H1 (cell line): ENCODE results near the gene CTNND2. TPM values are rescaled to one million over a fixed set of nuclear protein-coding genes. Genes with fewer than 3 reads are reported as not detected.

Experiments used
- CTCF ChIA-PET: fragments of 300-600 bp; sonication (Branson Sonifier 250); formaldehyde crosslinking; loops from one replicate; lab custom pipeline; 2021; ENCODE audit not compliant: partially characterized antibody; lab: Charles Lee
- POLR2A ChIA-PET: fragments of 300-600 bp; sonication (Branson Sonifier 250); formaldehyde crosslinking; loops from one replicate; lab custom pipeline; 2021; ENCODE audit warnings: inconsistent platforms; ENCODE audit not compliant: partially characterized antibody; lab: Charles Lee
- DNase-seq, 2 experiments: peaks; one replicate each; pipeline versions ENCODE4 v3.0.0 to v3.0.0-alpha.2; 2010 to 2022; ENCODE audit warnings: low spot score in 2 of 2, low read depth in 1 of 2, mixed read lengths in 1 of 2
- FAIRE-seq: peaks from 2 replicates; lab custom pipeline; 2011; peaks lifted over from hg19 to GRCh38; lab: Jason Lieb, UNC
- H2AFZ ChIP-seq: 2 replicates; pipeline ENCODE4 v1.8.1; 2012; ENCODE audit warnings: low read length, inconsistent platforms
- H2AK5ac ChIP-seq: 2 replicates; pipeline ENCODE4 v1.6.1; 2013; ENCODE audit warnings: low read depth, low read length
- H2BK120ac ChIP-seq: replicated peaks from 2 replicates; pipeline ENCODE3; 2013; ENCODE audit warnings: low read depth, low read length, inconsistent platforms
- H2BK12ac ChIP-seq: 2 replicates; pipeline ENCODE4 v1.6.1; 2013; ENCODE audit warnings: low read depth, low read length
- H2BK15ac ChIP-seq: 2 replicates; pipeline ENCODE4 v1.6.1; 2013; ENCODE audit warnings: low read length
- H2BK20ac ChIP-seq: 2 replicates; pipeline ENCODE4 v1.6.1; 2013; ENCODE audit warnings: low read length
- H2BK5ac ChIP-seq: 2 replicates; pipeline ENCODE4 v1.6.1; 2013; ENCODE audit warnings: low read depth, low read length
- H3K14ac ChIP-seq: 2 replicates; pipeline ENCODE4 v1.6.1; 2013; ENCODE audit warnings: inconsistent platforms; ENCODE audit not compliant: insufficient read length
- H3K18ac ChIP-seq: 2 replicates; pipeline ENCODE4 v1.6.1; 2013; ENCODE audit warnings: low read length; ENCODE audit errors: extremely low read depth
- H3K23ac ChIP-seq: 2 replicates; pipeline ENCODE4 v1.6.1; 2013; ENCODE audit warnings: inconsistent platforms; ENCODE audit not compliant: insufficient read length
- H3K23me2 ChIP-seq: 2 replicates; pipeline ENCODE4 v1.6.1; 2013; ENCODE audit warnings: low read depth, low read length
- H3K27ac ChIP-seq: 2 replicates; pipeline ENCODE4 v1.6.1; 2011; ENCODE audit warnings: low read depth, low read length, inconsistent platforms
- H3K27me3 ChIP-seq, 4 experiments: replicated peaks in 1 of 4; 1 replicate in 1 of 4; 2 replicates in 3 of 4; pipeline versions ENCODE4 v1.6.1 to v1.8.1; 2011 to 2013; ENCODE audit warnings: low read length in 3 of 4, mild to moderate bottlenecking in 3 of 4, inconsistent platforms in 2 of 4, mixed read lengths in 2 of 4, moderate library complexity in 1 of 4; ENCODE audit not compliant: control insufficient read depth in 3 of 4, insufficient read depth in 3 of 4; ENCODE audit errors: extremely low read depth in 1 of 4
- H3K36me3 ChIP-seq, 4 experiments: 2 replicates each; pipeline versions ENCODE4 v1.6.1 to v1.8.1; 2011 to 2013; ENCODE audit warnings: mild to moderate bottlenecking in 4 of 4, low read length in 3 of 4, moderate library complexity in 2 of 4, control low read depth in 1 of 4, inconsistent platforms in 1 of 4; ENCODE audit not compliant: insufficient read depth in 4 of 4, control insufficient read depth in 2 of 4
- H3K4ac ChIP-seq: replicated peaks from 2 replicates; pipeline ENCODE3; 2013; ENCODE audit warnings: low read length, low read depth, mixed read lengths, inconsistent platforms; ENCODE audit not compliant: insufficient read length
- H3K4me1 ChIP-seq, 4 experiments: replicated peaks in 1 of 4; 1 replicate in 1 of 4; 2 replicates in 3 of 4; pipeline versions ENCODE4 v1.6.1 to v1.8.1; 2011 to 2013; ENCODE audit warnings: low read length in 3 of 4, inconsistent platforms in 2 of 4, mixed read lengths in 1 of 4; ENCODE audit not compliant: insufficient read depth in 4 of 4, control insufficient read depth in 3 of 4
- H3K4me2 ChIP-seq, 2 experiments: 2 replicates each; pipeline versions ENCODE4 v1.6.1 to v1.8.1; 2011 to 2013; ENCODE audit warnings: low read depth in 2 of 2, low read length in 2 of 2, control low read depth in 1 of 2, inconsistent platforms in 1 of 2, mild to moderate bottlenecking in 1 of 2; ENCODE audit not compliant: insufficient read depth in 1 of 2
- H3K4me3 ChIP-seq, 4 experiments: fragments of 200-600, 300-600 bp in 1 of 4; sonication (generic), shearing (Covaris generic), sonication (Bioruptor Twin) in 1 of 4; 2 replicates each; pipeline versions ENCODE4 v1.5.1 to v1.8.1; 2011 to 2016; ENCODE audit warnings: low read length in 4 of 4, low read depth in 3 of 4, control low read depth in 2 of 4, inconsistent platforms in 2 of 4, mild to moderate bottlenecking in 2 of 4, mixed read lengths in 1 of 4, moderate library complexity in 1 of 4; ENCODE audit not compliant: insufficient read depth in 2 of 4; ENCODE audit errors: extremely low read depth in 1 of 4
- H3K56ac ChIP-seq: replicated peaks from 2 replicates; pipeline ENCODE3; 2013; ENCODE audit warnings: low read depth, mild to moderate bottlenecking, mixed read lengths, low read length, inconsistent platforms; ENCODE audit not compliant: insufficient read length
- H3K79me1 ChIP-seq: 2 replicates; pipeline ENCODE4 v1.6.1; 2013; ENCODE audit warnings: low read depth, low read length, control low read depth
- H3K79me2 ChIP-seq, 2 experiments: 2 replicates each; pipeline versions ENCODE4 v1.6.1 to v1.8.1; 2012 to 2013; ENCODE audit warnings: low read length in 2 of 2, mild to moderate bottlenecking in 2 of 2, inconsistent platforms in 1 of 2; ENCODE audit not compliant: insufficient read depth in 2 of 2, control insufficient read depth in 1 of 2
- H3K9ac ChIP-seq, 4 experiments: replicated peaks in 1 of 4; 1 replicate in 1 of 4; 2 replicates in 3 of 4; pipeline versions ENCODE4 v1.6.1 to v1.8.1; 2011 to 2013; ENCODE audit warnings: low read depth in 3 of 4, low read length in 3 of 4, control low read depth in 2 of 4, mild to moderate bottlenecking in 2 of 4, moderate library complexity in 2 of 4, inconsistent platforms in 1 of 4; ENCODE audit errors: extremely low read depth in 1 of 4
- H3K9me3 ChIP-seq, 2 experiments: 2 replicates each; pipeline versions ENCODE4 v1.6.1 to v1.8.1; 2012 to 2013; ENCODE audit warnings: mild to moderate bottlenecking in 2 of 2, moderate library complexity in 2 of 2, control low read depth in 1 of 2, inconsistent platforms in 1 of 2, low read depth in 1 of 2, low read length in 1 of 2, mixed read lengths in 1 of 2; ENCODE audit not compliant: insufficient read depth in 2 of 2
- H4K20me1 ChIP-seq, 2 experiments: replicated peaks in 1 of 2; 2 replicates each; pipeline versions ENCODE3 to v1.8.1; 2011 to 2013; ENCODE audit warnings: inconsistent platforms in 2 of 2, low read length in 2 of 2, mild to moderate bottlenecking in 1 of 2; ENCODE audit not compliant: insufficient read depth in 2 of 2, control insufficient read depth in 1 of 2
- H4K5ac ChIP-seq: 2 replicates; pipeline ENCODE4 v1.6.1; 2013; ENCODE audit warnings: low read length, low read depth, mixed read lengths, inconsistent platforms; ENCODE audit not compliant: insufficient read length
- H4K8ac ChIP-seq: 2 replicates; pipeline ENCODE4 v1.8.0; 2013; ENCODE audit warnings: mild to moderate bottlenecking, moderate library complexity, low read length, inconsistent platforms; ENCODE audit not compliant: insufficient read depth; ENCODE audit errors: extremely low read depth
- H4K91ac ChIP-seq: replicated peaks from 2 replicates; pipeline ENCODE3; 2013; ENCODE audit warnings: low read length, mixed read lengths, inconsistent platforms; ENCODE audit not compliant: insufficient read length
- TBP ChIP-seq: IDR thresholded peaks from 2 replicates; pipeline ENCODE4 v1.6.1; 2011; ENCODE audit warnings: low read depth, low read length, improper control_type of control experiment
- TEAD4 ChIP-seq: IDR thresholded peaks from 2 replicates; pipeline ENCODE4 v1.6.1; 2012; ENCODE audit warnings: low read depth, low read length, inconsistent platforms, mixed read lengths
- WGBS, 2 experiments: shearing (Covaris generic) in 1 of 2; methylation state at CpG; one replicate each; pipeline versions ENCODE4 v1.1.6 to v1.1.7; 2013 to 2015; ENCODE audit warnings: low lambda C conversion rate in 2 of 2, mixed read lengths in 2 of 2, inconsistent platforms in 1 of 2, low coverage in 1 of 2, missing lambda C conversion rate in 1 of 2; ENCODE audit not compliant: insufficient replicate concordance in 2 of 2, insufficient coverage in 1 of 2, insufficient read length in 1 of 2; ENCODE audit errors: extremely low coverage in 1 of 2, missing lambda C conversion rate in 1 of 2; 5-methylcytosine and 5-hydroxymethylcytosine counted together
- polyA plus RNA-seq, 7 experiments: library from polyadenylated mRNA; depleted of rRNA in 3 of 7; stranded (reverse) in 5 of 7; unstranded in 2 of 7; fragments of >200 nt in 5 of 7; fragments of 200-250 nt in 2 of 7; gene quantifications; 1 replicate in 5 of 7; 2 replicates in 1 of 7; 4 replicates in 1 of 7; pipeline versions ENCODE4 v1.2.1 to v1.2.3, GENCODE V29; 2011 to 2013; ENCODE audit warnings: missing spikeins in 2 of 7, mixed read lengths in 2 of 7
- total RNA-seq: library from RNA; stranded (reverse); fragmentation: NEBNext Ultra II Directional; extraction: Animal tissue kit (Norgen Biotek cat#: 25700); gene quantifications from 2 replicates; pipeline ENCODE4 v1.2.1, GENCODE V29; 2021
- TF ChIP-seq, protein P1 (sequence below): IDR thresholded peaks from 2 replicates; pipeline ENCODE4 v1.6.1; 2012; ENCODE audit warnings: inconsistent platforms

The CTNND2 gene
- total and polyA plus RNA-seq, 2 of the 8 experiments (the other 6 are each of a cell fraction or from before 2014, with no cell fraction given): 7.4 to 14.2 TPM

DNA sequence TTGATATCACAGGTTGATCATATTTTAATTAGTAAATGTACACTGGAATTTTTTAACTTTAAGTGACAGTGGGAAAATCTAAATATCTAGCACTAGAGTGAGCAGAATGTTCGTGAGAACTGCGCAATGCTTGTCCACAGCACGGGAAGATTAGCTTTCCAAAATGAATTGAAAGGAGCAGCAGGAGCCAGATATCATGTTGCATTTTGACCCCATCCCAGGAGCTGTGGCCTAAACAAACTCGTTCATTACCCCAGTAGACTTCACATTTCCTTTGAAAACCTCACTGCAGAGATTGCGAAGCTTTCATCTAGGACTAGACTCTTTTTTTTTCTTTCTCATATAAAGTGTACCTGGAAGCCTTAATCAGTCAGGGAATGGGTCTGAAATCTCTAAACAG is 525.8 kb downstream of the CTNND2 start:
- Histone ChIP-seq H4K20me1 (no peaks in the 10 kb centered on the region), H3K9ac (no peak overlapping the region), H3K23ac (no peak overlapping the region), H2BK5ac (no peak overlapping the region), H4K91ac (no peak overlapping the region), H3K4ac (no peak overlapping the region), H2BK12ac (no peak overlapping the region), H3K36me3 (no peaks in the 10 kb centered on the region), H2BK120ac (no peak overlapping the region), H2BK15ac (no peak overlapping the region), H3K18ac (no peak overlapping the region), H4K5ac (no peak overlapping the region), H3K27ac (no peak overlapping the region), H2AK5ac (no peak overlapping the region), H2AFZ (no peak overlapping the region), H4K8ac (no peak overlapping the region), H3K14ac (no peak overlapping the region), H3K79me2 (no peaks in the 10 kb centered on the region), H3K56ac (no peak overlapping the region), H3K79me1 (no peaks in the 10 kb centered on the region), H3K23me2 (no peaks in the 10 kb centered on the region), H3K4me1 (peaks cover 0 to 4% (median under 1%) of the 10 kb centered on the region in 4 experiments; a peak in 2 of 7 replicates), H3K4me2 (no peak overlapping the region), H3K4me3 (no peak overlapping the region), H3K27me3 (peaks cover 5 to 12% (median 10%) of the 10 kb centered on the region in 4 experiments; a peak in 5 of 7 replicates), H2BK20ac (no peak overlapping the region), H3K9me3 (no peaks in the 10 kb centered on the region)
- TF ChIP-seq TEAD4: no peak
- TF ChIP-seq TBP: no peak
- TF ChIP-seq, protein P1, sequence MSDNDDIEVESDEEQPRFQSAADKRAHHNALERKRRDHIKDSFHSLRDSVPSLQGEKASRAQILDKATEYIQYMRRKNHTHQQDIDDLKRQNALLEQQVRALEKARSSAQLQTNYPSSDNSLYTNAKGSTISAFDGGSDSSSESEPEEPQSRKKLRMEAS: no peak
- DNase-seq (no peak), FAIRE-seq (no peak)
- ChIA-PET CTCF (interaction anchor here (0.6 to 1.4 kb wide), 6 partner anchors 8 to 397 kb away, joined by 3 to 4 read pairs (median 3); no protein-coding TSS in a partner anchor), POLR2A (no interaction called here)
- WGBS, 2 experiments: 87% methylated on average over 5 of the region's 5 CpGs; no CpG with 5 or more reads in 1 of the 2 experiments
